Smooth muscle cell of the brain vasculature (primary cell): ENCODE measurements around the gene SLC2A13.
"Not testable (repeated sequence)": the region's sequence is repeated elsewhere in the genome, so short reads cannot be mapped to it uniquely, and the experiment has no call there.

Experiments
- DNase-seq: peaks from one replicate; pipeline ENCODE4 v3.0.0-alpha.2; 2012; ENCODE audit warnings: low read depth, low spot score

SLC2A13 gene

DNA sequence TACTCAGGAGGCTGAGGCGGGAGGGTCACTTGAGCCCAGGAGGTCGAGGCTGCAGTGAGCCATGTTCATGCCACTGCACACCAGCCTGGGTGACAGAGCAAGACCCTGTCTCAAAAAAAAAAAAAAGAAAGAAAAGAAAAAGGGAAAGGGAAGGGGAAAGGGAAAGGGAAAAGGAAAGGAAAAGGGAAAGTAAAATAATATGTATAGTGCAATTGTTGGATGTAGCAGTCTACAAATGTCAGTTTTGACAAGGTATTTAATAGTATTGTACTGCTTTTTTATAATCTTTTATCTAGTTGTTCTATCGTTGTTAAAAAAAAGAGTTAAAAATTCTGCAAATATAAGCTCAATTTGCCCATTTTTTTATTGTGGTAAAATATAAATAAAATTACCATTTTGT lies 67.3 kb downstream of the SLC2A13 start:
- DNase-seq = no peak

DNA sequence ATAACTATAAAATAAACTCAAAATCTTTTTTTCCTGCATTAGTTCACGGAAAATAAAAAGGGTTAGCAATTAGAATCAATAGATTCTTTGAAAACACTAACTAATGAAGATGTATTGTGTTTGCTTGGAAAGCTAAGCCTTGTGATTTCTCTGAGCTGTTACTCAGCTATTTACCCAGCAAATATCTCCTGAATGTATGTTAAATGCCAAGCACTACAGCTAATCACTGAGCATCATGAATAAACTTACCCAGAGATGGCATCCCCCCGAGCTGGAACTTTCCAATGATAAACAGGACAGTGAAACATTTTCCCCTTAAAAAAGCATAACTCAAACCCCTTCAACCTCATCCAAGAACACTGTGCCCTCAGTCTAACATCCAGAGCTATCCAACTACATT lies 71.2 kb downstream of the SLC2A13 start:
- no peak for DNase-seq

DNA sequence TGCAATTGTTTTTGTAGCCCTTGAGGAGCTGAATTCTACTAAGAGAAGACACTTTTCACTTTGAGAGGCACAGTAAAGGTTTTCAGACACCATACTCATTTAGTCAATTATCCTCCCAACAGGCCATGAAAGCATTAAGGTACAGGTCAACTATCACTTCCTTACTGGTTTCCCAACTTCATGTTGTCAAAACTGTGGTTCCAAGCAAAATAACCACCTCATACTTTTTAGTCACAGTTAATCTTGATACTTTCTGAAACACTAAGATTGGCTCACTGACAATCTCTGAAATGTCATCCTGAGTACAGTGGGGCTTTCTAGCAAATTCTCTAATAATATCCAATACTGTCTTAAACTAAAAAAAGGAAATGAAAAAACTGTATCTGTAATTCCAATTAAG lies 71.7 kb downstream of the SLC2A13 start:
- no peak for DNase-seq

DNA sequence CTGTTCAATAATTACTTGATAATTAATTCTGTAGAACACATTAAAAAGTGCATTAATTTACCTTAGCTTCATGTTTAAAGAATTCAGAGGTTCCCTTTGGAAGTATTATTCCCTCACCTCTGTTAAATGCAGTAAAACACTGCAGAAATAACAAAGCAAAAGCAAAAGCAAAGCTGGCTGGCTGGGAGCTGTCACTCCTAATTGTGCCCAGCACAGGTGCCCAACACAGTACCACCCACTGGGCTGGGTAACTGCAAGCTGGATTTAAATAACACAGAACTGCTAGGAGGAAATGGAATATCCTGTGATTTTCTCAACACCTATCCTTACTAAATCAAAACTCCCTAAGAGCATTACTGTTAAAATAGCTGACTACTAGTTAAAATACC lies 72.6 kb downstream of the SLC2A13 start:
- no peak for DNase-seq

DNA sequence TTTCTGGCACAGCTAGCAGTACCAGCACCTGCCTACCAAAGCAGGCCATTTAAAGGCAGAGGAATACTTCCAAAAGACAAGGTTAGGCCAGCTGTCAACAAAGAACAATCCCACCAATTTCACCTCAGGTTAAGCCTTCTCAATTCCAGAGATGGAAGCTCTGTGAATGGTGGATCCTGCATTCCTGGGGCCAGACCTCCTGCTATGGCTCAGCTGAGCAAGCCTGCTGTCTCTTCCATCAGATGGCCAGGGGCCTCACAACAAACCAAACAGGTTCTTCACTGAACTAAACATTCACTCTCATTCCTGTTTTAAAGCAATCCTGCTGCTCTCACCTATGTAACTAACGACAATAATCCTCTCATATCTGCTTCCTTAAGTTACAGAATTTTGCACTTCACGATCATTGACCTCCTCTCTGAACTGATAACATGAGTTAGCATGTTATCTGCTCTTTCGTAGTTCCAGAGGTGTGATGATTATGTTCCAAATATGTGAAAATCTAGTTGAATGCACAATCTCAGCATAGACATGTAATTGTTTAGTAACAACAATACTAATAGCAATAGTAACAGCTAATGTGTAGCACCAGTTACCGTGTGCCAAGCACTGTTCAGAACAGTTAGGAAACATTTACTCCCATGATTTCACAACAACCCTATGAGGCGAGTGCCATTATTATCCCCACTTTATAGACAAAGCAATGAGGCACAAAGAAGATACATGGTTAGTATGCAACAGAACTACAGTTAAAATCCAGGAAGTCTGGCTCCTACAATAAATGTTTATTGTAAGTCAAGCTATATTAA lies 73.2 kb downstream of the SLC2A13 start:
- DNase-seq = no peak

DNA sequence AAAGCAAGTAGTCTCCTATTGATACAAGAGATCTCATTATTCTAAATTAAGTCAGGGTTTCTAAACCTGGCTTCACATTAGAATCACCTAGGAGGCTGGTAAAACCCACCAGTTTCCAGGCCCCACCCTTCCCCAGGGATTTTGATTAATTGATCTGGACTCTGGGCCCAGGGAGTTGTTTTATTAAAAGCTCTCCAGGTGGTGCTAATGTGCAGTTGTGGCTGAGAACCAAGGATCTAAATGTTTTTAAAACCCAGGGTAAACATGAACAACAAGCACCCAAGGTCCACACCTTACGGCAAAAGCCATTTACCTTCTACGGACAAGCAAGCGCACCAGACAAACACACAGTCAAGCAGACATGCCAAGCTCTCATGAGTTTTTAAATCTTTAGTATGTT lies 73.9 kb downstream of the SLC2A13 start:
- DNase-seq = no peak

DNA sequence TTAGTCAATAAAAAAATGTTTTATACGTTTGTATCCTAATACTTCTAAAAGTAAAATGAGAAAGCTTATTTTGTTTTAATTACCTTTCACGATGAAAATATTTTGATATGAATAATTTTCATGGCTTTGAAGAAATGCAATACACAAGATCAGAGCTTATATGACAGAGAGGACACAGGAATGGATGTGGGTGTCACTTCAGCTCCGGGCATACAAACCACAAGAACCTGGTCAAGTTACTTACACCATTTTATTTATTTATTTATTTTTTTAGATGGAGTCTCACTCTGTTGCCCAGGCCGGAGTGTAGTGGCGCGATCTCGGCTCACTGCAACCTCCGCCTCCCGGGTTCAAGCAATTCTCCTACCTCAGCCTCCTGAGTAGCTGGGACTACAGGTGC lies 74.9 kb downstream of the SLC2A13 start:
- DNase-seq = not testable (repeated sequence)

DNA sequence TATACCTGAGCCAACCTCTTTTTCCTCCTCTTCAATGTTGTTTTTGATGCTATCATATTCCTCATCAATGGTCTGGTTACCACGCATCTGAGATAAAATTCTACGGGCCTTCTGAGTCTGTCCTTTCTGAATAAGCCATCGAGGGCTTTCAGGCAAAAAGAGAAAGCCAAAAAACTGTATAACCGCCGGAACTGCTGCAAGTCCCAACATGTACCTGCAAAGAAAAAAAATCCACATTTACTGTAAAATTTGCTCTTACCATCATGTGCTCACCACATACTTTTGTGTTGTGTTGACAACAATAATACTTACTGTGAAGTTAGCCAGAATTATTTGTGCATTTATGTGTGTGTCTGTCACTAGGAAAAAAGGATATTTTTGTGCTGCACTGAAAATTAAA lies 77.6 kb downstream of the SLC2A13 start:
- no peak for DNase-seq

DNA sequence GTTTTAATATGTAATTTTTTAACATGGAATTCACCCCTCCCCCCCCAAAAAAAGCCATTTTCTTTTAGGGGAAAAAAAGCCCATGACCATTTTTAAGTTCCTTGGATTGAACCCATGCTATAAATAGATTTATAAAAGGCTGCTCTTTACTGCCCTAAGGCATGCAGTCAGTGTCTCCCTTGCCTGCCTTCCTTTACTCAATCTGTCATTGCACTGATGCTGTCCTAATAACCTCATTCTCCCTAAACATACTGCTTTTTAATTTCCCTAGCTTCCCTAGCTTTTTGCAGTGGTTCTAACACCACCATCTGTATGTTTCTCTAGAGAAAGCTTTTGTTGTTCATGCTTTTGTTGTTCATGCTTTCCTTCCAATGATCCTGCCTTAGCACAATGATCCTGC lies 83.0 kb downstream of the SLC2A13 start:
- DNase-seq = no peak

DNA sequence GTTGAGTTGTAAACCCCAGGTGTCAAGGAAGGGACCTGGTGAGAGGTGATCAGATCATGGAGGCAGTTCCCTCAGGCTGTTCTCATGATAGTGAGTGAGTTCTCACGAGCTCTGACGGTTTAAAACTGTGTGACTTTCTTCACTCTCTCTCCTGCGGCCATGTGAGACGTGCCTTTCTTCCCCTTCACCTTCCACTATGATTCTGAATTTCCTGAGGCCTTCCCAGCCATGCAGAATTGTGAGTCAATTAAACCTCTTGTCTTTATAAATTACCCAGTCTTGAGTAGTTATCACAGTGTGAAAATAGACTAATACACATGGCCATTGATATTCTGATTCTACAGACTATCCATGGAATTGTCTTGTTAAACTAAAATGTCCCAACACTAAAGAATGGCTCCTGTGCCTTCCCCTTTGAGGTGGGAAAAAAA lies 85.6 kb downstream of the SLC2A13 start:
- DNase-seq = no peak

DNA sequence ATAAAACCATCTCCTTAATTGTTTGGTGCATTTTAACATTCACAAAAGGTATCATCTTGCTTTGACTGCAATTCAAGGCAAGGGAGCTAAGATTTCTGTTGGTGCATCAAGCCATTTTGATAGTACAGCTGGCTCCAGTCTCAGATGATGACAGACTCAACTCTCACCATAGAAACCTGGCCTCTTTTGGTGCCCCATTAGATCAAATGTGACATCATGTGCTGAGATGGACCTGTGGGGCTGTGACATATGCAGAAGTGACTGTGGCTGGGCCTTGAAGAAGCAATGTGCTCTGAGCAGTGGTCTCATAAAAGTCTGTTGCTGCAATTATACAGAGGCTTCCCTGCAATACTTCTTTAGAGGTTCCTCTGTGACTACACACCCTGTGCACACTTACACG lies 88.4 kb downstream of the SLC2A13 start:
- DNase-seq = no peak

DNA sequence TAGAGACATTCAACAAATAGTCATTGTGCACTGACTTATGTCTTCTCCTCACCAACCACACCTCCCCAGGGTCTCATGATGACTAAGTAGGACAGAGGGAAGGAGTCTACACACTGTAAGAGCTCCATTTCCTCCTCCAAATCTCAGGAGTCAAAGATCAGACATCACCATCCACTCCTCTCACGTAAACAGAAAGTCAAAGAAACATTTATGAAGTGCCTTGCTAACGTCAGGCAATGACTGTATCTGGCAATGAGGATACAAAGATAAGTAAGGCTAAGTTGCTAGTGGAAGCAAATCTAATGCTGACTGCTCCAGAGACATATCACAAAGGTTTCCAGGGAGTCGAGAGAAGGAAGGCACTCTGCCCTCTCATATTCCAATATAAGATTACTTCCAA lies 88.9 kb downstream of the SLC2A13 start:
- peak; percentile 12 for DNase-seq

DNA sequence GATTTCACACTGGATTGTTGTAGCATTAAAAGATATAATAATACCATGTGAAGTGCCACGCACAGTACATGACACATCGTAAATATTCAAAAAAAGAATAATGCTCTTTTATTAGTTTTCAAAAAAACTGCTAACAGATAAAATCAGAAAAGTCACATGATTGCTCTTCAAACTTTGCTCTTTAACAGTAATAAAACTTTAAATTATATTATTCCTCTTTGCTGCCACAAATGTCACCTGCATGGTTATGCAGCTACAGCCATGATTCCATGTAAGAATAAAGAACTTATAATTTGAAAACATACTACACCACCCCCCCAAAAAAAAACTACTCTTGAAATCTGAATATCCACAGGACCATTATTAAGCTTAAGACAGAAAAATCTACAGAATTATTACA lies 90.0 kb downstream of the SLC2A13 start:
- DNase-seq = no peak

DNA sequence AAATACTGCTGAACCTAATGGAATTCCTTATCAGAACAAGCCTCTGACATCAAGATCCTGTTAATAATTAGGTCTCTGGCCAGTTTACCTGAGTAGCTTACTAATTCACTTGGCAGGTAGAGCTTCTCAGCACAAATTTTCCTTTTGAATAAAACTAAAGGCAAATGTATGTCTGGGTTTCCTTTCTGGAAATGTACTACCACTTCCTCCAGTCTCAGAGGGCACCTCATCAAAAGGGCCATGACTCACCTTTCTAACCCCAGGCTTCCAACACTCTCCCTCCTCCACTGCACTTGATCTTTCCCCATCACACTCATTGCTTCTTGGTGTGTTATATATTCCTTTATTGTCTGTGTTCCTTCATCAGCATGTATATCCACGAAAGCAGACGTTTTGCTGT lies 90.5 kb downstream of the SLC2A13 start:
- no peak for DNase-seq

DNA sequence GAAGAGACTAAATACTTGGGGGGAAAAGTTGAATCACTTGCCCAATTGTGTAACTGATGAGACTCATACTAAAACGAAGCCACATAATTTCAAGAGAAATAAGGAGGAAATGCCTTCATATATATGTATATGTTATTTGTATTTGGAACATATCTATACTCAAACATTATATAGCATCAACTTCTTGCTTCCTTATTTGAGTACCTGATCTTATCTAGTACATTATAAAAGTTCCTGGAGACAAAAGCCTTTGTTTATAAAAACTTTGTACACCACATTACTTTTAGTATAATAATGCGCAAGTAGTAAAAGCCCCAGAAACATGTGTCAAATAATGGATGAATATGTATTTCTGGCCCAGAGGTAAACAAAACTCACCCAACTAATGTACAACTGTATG lies 92.0 kb downstream of the SLC2A13 start:
- no peak for DNase-seq

DNA sequence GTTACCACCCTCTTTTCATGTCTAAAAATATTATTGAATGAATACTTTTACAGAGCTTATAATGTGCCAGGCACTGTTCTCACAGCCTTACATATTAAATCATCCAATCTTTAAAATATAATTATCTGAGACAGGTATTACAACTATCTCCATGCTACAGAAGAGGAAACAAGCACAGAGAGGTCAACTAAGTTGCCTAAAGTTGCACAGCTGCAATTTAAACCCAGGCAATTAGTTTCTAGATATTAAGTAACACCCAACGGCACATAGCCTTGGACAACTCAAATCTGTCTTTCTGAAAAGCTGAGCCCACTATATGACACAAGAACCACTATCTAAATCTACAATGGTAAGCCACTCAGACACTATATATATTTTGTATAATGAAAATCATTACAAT lies 92.6 kb downstream of the SLC2A13 start:
- no peak for DNase-seq

DNA sequence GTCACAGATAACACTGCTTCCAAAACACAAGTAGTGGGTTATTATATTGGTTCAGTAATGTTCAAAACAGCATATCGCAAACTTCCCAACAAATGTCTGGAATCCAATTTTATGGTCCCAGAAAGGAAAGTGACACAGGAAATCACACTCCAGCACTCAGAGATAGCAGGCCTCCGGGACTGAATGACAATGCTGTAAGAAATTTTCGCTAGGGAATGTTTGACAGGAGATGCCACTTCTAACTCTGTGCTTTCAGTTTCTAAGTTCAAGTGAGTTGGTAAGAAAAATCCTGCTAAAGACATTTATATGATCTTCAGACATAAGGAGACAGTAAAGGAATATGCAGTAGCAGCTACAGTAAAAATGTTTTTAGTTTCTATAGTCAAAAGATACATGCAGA lies 93.2 kb downstream of the SLC2A13 start:
- no peak for DNase-seq

DNA sequence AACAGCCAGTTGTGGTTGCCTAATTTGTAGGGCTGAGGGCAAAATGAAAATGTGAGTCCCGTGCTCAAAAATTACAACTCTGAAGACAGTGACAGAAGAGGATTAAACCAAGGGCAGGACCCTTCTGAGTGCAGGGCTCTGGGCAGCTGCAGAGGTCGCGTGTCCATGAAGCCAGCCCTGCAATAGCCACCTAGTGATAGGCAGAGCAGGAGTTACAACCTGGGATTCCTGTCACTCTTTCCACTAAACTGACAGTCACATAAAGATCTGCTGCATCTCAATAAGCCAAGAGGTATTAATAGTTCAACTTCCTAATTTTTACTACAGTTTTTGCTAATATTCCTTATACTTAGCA lies 94.1 kb downstream of the SLC2A13 start:
- DNase-seq = no peak

DNA sequence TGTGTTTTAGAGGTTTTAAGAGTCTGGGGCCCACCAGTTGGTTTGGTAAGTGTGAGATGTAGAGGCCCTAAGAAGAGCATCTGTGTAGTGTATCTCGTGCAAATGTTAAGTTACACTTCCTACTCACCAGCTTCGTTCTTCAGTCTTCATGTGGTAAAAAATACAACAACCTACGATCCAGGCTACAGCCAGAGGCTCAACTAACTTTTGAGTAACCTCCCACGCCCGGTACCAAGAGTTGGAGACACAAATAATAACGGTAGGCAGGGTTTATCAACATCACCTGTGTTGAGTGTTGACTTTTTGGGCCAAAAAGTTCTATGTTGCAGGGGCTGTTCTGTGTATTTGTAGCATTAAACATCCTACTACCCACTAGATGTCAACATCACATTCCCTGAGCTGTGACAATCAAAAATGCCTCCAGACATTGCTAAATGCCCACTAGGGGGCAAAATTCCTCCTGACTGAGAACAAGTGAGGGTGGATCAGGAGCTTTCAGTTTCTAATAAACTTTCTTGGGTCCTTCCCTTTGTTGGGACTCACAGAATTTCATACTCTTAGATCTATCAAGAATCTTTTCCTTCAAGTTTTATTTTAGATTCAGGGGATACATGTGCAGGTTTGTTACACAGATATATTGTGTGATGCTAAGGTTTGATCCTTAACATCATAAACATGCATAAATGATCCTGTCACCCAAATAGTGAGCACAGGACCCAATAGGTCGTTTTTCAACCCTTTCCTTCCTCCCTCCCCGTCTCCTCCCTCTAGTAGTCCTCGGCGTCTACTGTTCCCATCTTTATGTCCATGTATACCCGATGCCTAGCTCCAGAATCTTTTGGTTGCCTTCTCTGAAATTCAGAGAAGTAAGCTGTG lies 94.7 kb downstream of the SLC2A13 start:
- DNase-seq = peak; percentile 41

DNA sequence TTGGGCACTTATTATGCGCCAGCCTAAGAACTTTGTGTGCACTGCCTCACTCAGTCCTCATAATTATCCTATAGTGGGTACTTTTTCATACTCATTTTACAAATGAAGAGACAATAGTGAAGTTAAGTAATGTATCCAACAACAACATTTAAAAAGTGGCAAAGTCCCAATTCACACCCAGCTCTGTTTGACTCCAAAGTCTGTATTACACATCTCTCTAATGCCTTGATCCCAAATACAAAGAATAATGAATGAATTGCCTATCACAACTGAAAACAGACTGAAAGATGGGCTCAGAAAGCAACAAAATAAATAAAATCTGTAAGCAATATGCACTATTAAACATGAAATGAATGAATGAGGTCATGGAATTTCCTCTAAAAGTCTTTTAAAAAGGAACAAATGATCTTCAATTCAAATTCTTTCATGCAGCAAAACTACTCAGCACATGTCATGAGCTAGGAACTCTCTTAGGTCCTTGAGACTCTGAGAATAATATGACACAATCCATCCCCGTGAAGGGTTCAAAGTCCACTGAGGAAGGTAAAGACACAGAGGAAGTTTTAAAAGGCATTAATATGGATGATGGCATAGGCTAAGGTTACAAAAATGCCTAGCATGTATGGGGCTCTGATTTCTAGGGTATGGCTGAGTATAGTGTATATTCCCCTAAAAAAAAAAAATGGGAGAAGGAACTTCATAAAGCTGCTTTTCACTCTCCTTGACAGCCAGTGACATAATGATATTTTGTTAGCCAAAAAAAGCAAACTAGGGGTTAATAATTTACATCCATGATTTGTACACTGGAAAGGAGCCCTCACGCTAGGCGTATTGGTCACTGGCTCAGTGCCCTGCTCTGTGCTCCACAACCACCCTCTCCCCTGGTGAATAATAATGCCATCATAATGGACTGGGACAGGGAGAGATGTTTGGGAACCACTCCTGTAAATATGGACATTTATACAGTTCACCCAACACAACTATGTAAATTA lies 103.4 kb downstream of the SLC2A13 start:
- DNase-seq = no peak

DNA sequence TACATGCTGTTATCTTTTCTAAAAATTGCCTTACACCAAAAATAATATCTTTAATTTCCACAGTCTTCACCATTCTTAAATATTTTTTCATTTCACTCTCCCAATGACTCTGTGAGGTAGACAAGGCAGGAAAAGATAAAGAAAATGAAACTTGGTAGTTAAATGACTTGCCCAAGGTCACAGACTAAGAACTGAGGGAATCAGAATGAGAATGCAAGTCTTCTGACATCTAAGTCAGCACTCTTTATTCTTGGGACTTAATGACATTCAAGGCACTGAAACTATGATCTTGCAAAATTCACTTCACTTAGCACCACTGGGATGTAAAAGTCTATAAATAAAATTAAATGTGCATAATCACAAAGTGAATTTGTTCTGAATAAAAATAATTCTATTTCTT lies 104.5 kb downstream of the SLC2A13 start:
- DNase-seq = no peak

DNA sequence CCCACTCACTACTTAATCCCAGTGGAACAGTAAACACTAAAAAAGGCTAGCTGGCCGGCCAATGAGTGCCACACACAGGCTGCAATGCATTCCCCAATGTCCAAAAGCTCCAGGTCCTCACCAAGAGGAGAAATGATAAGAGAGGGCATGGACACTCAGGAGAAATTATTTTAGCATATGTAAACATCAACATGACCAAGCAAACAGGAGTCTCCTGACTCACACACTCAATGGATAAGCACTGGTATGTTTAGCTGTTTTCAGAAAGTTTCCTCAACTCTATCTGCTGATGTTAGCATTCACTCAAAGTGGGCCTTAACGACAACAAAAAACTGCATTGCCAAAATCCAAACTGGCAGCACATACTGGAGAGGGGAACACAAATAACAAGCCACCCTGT lies 105.0 kb downstream of the SLC2A13 start:
- DNase-seq = no peak
